RWPE2 (cell line): ENCODE data around the gene DSP.

Experiments
- ATAC-seq: fragments of 200-7000 bp; cut with Tn5 transposase; 3 replicates; pipeline ENCODE4 v1.9.1; 2021; ENCODE audit warnings: low read depth
- DNase-seq: peaks from one replicate; pipeline ENCODE4 v3.0.0-alpha.2; 2020; ENCODE audit warnings: low spot score
- H3K27ac ChIP-seq: fragments of 450-650 bp; 2 replicates; pipeline ENCODE4 v1.5.1; 2017; ENCODE audit warnings: mild to moderate bottlenecking; ENCODE audit not compliant: poor library complexity, severe bottlenecking
- H3K27me3 ChIP-seq: fragments of 250-450 bp; sonication (Bioruptor Pico); 2 replicates; pipeline ENCODE4 v1.5.1; 2021; ENCODE audit warnings: mild to moderate bottlenecking, moderate library complexity; ENCODE audit not compliant: insufficient read depth, poor library complexity, severe bottlenecking
- H3K36me3 ChIP-seq: fragments of 250-450 bp; sonication (Bioruptor Pico); 2 replicates; pipeline ENCODE4 v1.5.1; 2020; ENCODE audit warnings: low read depth, mild to moderate bottlenecking, moderate library complexity
- H3K4me1 ChIP-seq: fragments of 250-450 bp; sonication (Bioruptor Pico); 2 replicates; pipeline ENCODE4 v1.5.1; 2021; ENCODE audit warnings: mild to moderate bottlenecking, moderate library complexity; ENCODE audit not compliant: insufficient read depth, poor library complexity, severe bottlenecking
- H3K4me3 ChIP-seq: fragments of 250-450 bp; sonication (Bioruptor Pico); 2 replicates; pipeline ENCODE4 v1.5.1; 2021; ENCODE audit warnings: mild to moderate bottlenecking, moderate library complexity; ENCODE audit not compliant: severe bottlenecking
- H3K9me3 ChIP-seq: fragments of 250-450 bp; sonication (Bioruptor Pico); 2 replicates; pipeline ENCODE4 v1.5.1; 2021; ENCODE audit warnings: mild to moderate bottlenecking, moderate library complexity; ENCODE audit not compliant: severe bottlenecking
- TF ChIP-seq, protein P1 (sequence below): fragments of 450-650 bp; IDR thresholded peaks from one replicate; pipeline ENCODE4 v1.5.1; 2017; ENCODE audit warnings: mild to moderate bottlenecking, moderate library complexity; ENCODE audit not compliant: poor library complexity, severe bottlenecking

DSP gene, protein sequence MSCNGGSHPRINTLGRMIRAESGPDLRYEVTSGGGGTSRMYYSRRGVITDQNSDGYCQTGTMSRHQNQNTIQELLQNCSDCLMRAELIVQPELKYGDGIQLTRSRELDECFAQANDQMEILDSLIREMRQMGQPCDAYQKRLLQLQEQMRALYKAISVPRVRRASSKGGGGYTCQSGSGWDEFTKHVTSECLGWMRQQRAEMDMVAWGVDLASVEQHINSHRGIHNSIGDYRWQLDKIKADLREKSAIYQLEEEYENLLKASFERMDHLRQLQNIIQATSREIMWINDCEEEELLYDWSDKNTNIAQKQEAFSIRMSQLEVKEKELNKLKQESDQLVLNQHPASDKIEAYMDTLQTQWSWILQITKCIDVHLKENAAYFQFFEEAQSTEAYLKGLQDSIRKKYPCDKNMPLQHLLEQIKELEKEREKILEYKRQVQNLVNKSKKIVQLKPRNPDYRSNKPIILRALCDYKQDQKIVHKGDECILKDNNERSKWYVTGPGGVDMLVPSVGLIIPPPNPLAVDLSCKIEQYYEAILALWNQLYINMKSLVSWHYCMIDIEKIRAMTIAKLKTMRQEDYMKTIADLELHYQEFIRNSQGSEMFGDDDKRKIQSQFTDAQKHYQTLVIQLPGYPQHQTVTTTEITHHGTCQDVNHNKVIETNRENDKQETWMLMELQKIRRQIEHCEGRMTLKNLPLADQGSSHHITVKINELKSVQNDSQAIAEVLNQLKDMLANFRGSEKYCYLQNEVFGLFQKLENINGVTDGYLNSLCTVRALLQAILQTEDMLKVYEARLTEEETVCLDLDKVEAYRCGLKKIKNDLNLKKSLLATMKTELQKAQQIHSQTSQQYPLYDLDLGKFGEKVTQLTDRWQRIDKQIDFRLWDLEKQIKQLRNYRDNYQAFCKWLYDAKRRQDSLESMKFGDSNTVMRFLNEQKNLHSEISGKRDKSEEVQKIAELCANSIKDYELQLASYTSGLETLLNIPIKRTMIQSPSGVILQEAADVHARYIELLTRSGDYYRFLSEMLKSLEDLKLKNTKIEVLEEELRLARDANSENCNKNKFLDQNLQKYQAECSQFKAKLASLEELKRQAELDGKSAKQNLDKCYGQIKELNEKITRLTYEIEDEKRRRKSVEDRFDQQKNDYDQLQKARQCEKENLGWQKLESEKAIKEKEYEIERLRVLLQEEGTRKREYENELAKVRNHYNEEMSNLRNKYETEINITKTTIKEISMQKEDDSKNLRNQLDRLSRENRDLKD (N-terminal part only)

DNA sequence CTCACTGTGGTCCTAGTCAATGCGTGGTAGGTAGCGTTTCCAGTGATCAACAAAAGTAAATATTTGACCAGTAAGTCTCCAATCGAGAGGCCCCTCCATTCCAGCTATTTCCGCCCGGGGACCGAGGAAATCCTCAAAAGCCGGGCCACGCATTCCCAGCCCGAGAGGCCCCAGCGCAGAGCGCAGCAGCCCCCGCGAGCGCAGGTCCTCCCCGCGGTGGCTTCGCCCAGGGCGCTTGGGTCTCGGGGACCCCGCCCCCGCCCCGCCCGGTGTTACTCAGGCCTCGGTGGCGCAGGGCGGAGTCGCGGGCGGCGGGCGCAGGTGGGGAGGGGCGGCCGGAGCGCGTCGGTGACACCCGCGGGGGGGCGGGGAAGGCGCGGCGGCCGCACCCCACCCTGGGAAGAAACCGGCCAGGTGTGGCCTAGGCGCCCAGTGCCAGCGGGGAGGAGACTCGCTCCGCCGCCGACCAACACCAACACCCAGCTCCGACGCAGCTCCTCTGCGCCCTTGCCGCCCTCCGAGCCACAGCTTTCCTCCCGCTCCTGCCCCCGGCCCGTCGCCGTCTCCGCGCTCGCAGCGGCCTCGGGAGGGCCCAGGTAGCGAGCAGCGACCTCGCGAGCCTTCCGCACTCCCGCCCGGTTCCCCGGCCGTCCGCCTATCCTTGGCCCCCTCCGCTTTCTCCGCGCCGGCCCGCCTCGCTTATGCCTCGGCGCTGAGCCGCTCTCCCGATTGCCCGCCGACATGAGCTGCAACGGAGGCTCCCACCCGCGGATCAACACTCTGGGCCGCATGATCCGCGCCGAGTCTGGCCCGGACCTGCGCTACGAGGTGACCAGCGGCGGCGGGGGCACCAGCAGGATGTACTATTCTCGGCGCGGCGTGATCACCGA lies at the start of gene DSP:
TSS of gene DSP (plus strand) at position 497 of the 890 bp plus-strand sequence. CDS start at position 742, 245 bp downstream.
- no peaks in the 10 kb centered on the region for H3K9me3 ChIP-seq
- ATAC-seq (peak; percentile 64), DNase-seq (peak; percentile 88)
- peak within 1 kb of the TSS; percentile 73 for H3K4me3 ChIP-seq
- H3K27me3 ChIP-seq: no peaks in the 10 kb centered on the region
- H3K27ac ChIP-seq: peak within 1 kb of the TSS; percentile 92
- peaks cover 33% of the 10 kb centered on the region for H3K36me3 ChIP-seq
- TF ChIP-seq, protein P1, sequence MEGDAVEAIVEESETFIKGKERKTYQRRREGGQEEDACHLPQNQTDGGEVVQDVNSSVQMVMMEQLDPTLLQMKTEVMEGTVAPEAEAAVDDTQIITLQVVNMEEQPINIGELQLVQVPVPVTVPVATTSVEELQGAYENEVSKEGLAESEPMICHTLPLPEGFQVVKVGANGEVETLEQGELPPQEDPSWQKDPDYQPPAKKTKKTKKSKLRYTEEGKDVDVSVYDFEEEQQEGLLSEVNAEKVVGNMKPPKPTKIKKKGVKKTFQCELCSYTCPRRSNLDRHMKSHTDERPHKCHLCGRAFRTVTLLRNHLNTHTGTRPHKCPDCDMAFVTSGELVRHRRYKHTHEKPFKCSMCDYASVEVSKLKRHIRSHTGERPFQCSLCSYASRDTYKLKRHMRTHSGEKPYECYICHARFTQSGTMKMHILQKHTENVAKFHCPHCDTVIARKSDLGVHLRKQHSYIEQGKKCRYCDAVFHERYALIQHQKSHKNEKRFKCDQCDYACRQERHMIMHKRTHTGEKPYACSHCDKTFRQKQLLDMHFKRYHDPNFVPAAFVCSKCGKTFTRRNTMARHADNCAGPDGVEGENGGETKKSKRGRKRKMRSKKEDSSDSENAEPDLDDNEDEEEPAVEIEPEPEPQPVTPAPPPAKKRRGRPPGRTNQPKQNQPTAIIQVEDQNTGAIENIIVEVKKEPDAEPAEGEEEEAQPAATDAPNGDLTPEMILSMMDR: no peak
- peaks cover 30% of the 10 kb centered on the region for H3K4me1 ChIP-seq

DNA sequence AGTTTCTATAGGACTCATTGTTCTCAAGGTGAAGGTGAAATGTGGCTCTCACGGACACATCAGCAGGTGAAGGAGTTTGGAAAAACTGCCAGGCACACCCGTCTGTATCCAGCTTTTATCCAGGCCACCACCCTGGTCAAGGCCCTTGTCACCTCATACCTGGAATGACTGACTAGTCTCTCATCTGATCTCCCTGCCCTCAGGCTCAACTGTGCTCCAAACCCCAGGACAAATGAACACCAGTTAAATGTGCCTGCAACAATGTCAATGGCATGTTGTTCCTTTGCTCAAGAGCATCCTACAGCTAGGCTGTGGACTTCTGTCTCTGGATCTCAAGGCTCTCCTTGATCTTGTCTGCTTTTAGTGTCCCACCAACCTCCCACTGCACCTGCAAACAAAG lies 47.6 kb upstream of the DSP start:
- Histone ChIP-seq H3K9me3 (no peaks in the 10 kb centered on the region), H3K4me3 (no peak overlapping the region), H3K4me1 (peaks cover 13% of the 10 kb centered on the region), H3K36me3 (no peaks in the 10 kb centered on the region), H3K27ac (no peak overlapping the region), H3K27me3 (no peaks in the 10 kb centered on the region)
- DNase-seq: no peak
- ATAC-seq: no peak
- TF ChIP-seq, protein P1: no peak

DNA sequence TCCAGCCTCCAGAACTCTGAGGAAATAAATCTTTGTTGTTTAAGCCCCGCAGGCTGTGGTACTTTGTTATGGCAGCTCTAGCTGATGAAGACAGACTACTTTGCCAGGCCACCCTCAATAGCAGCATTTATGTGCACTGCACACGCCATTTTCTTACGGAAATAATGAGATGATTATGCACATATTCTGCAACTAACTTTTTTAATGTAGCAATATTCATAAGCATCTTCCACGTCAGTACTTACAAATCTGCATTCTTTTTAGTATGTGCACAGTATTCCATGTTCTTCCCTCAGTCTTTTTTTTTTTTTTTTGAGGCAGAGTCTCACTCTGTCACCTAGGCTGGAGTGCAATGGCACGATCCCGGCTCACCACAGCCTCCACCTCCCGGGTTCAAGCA lies 46.8 kb upstream of the DSP start:
- no peaks in the 10 kb centered on the region for H3K36me3 ChIP-seq
- H3K27ac ChIP-seq: no peak overlapping the region
- no peak overlapping the region for H3K4me3 ChIP-seq
- no peaks in the 10 kb centered on the region for H3K9me3 ChIP-seq
- peaks cover 13% of the 10 kb centered on the region for H3K4me1 ChIP-seq
- TF ChIP-seq, protein P1: no peak
- H3K27me3 ChIP-seq: no peaks in the 10 kb centered on the region
- no peak for ATAC-seq
- DNase-seq: no peak

DNA sequence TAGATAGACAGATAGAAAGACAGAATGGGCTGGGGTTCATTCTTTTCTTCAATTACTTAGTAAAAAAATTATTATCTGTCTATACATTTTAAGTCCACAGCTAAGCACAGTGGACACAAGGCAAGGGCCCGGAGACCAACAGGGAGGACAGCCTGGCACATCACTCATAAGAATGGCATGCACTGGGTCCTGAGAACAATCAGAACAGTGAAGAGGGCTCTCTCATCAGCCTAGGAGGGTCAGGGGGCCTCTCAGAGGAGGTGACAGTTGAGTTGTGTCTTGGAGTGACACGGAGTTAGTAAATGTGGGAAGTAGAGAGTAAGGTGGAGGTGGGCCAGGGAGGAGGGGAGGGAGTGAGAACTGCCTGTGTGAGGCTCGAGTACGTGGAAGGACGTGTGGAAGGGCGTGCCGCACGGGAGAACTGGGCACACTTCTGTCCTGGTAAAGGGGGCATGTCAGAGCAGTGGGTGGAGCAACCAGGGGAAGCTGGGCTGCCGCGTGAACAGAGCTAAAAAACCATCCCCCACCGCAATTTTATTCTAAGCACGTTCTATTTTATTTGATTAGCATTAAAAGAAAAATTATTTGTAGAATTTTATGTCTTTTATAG lies 45.1 kb upstream of the DSP start:
- ATAC-seq (peak; percentile 92), DNase-seq (no peak)
- TF ChIP-seq, protein P1: no peak
- Histone ChIP-seq H3K27me3 (no peaks in the 10 kb centered on the region), H3K4me1 (peaks cover 13% of the 10 kb centered on the region), H3K27ac (peak overlapping the region; percentile 26), H3K4me3 (no peak overlapping the region), H3K9me3 (no peaks in the 10 kb centered on the region), H3K36me3 (no peaks in the 10 kb centered on the region)
